IMR-90 (cell line): ENCODE data around the gene CRCP. TPM values are rescaled to one million over a fixed set of nuclear protein-coding genes. Genes with fewer than 3 reads are reported as not detected.
A peak's percentile ranks its signal among the peaks of the same experiment; 100 is the strongest.

Experiments
- ATAC-seq: fragments of 200-7000 bp; cut with Tn5 transposase; 2 replicates; pipeline ENCODE4 v1.9.1; 2020; ENCODE audit warnings: low read depth, mild to moderate bottlenecking, moderate library complexity
- BruUV-seq: library from RNA; stranded (reverse); fragments of 400-500 nt; replicated peaks from 2 replicates; lab custom pipeline; 2021; lab: Mats Ljungman, UMichigan
- CTCF ChIA-PET: fragments of 300-600 bp; formaldehyde crosslinking; extraction: SDS; loops from one replicate; lab custom pipeline; 2021; ENCODE audit warnings: antibody characterized with exemption; lab: Yijun Ruan, JAX
- POLR2A ChIA-PET: fragments of 300-600 bp; sonication (Branson Sonifier 250); formaldehyde crosslinking; loops from one replicate; lab custom pipeline; 2022; ENCODE audit warnings: antibody characterized with exemption; ENCODE audit not compliant: unreplicated experiment; lab: Charles Lee
- DNase-seq: peaks from one replicate; pipeline ENCODE4 v3.0.0; 2013
- H2AFZ ChIP-seq: replicated peaks from 2 replicates; pipeline ENCODE3; 2013; ENCODE audit warnings: low read length, mild to moderate bottlenecking; ENCODE audit not compliant: poor library complexity
- H2AK5ac ChIP-seq: 2 replicates; pipeline ENCODE4 v1.6.1; 2013; ENCODE audit warnings: low read depth, low read length, inconsistent platforms
- H2AK9ac ChIP-seq: replicated peaks from 2 replicates; pipeline ENCODE3; 2013; ENCODE audit warnings: mild to moderate bottlenecking, low read depth, low read length, moderate library complexity; ENCODE audit not compliant: poor library complexity
- H2BK120ac ChIP-seq: 2 replicates; pipeline ENCODE4 v1.6.1; 2013; ENCODE audit warnings: low read depth, low read length, inconsistent platforms
- H2BK15ac ChIP-seq: 3 replicates; pipeline ENCODE4 v1.6.1; 2013; ENCODE audit warnings: low read depth, low read length, inconsistent platforms
- H2BK20ac ChIP-seq: 2 replicates; pipeline ENCODE4 v1.6.1; 2013; ENCODE audit warnings: low read depth, mild to moderate bottlenecking, inconsistent platforms, low read length, moderate library complexity
- H2BK5ac ChIP-seq: 2 replicates; pipeline ENCODE4 v1.6.1; 2013; ENCODE audit warnings: mild to moderate bottlenecking, low read depth, low read length, inconsistent platforms; ENCODE audit not compliant: poor library complexity, severe bottlenecking
- H3K14ac ChIP-seq: replicated peaks from 2 replicates; pipeline ENCODE4 v1.6.1; 2013; ENCODE audit warnings: low read depth, low read length, inconsistent platforms
- H3K18ac ChIP-seq: 2 replicates; pipeline ENCODE4 v1.6.1; 2013; ENCODE audit warnings: low read depth, low read length, control low read depth
- H3K23ac ChIP-seq: 2 replicates; pipeline ENCODE4 v1.6.1; 2013; ENCODE audit warnings: low read depth, low read length, inconsistent platforms
- H3K27ac ChIP-seq: 2 replicates; pipeline ENCODE4 v1.5.1; 2013; ENCODE audit warnings: mild to moderate bottlenecking, control low read depth, low read length; ENCODE audit not compliant: insufficient read depth
- H3K27me3 ChIP-seq: 2 replicates; pipeline ENCODE4 v1.6.1; 2013; ENCODE audit warnings: low read length; ENCODE audit not compliant: control insufficient read depth, insufficient read depth
- H3K36me3 ChIP-seq: 2 replicates; pipeline ENCODE4 v1.6.1; 2013; ENCODE audit warnings: low read length, mixed read lengths; ENCODE audit not compliant: control insufficient read depth, insufficient read depth
- H3K4ac ChIP-seq: 2 replicates; pipeline ENCODE4 v1.6.1; 2013; ENCODE audit warnings: low read depth, low read length, inconsistent platforms
- H3K4me1 ChIP-seq: 2 replicates; pipeline ENCODE4 v1.6.1; 2013; ENCODE audit warnings: low read length, mixed read lengths; ENCODE audit not compliant: control insufficient read depth, insufficient read depth
- H3K4me2 ChIP-seq: 2 replicates; pipeline ENCODE4 v1.6.1; 2013; ENCODE audit warnings: low read depth, mild to moderate bottlenecking, control low read depth, low read length, moderate library complexity
- H3K4me3 ChIP-seq: 2 replicates; pipeline ENCODE4 v1.5.1; 2013; ENCODE audit warnings: low read depth, mild to moderate bottlenecking, control low read depth, low read length, moderate library complexity; ENCODE audit not compliant: insufficient read depth
- H3K56ac ChIP-seq: 2 replicates; pipeline ENCODE4 v1.6.1; 2013; ENCODE audit warnings: low read length, inconsistent platforms; ENCODE audit not compliant: insufficient read depth; ENCODE audit errors: extremely low read depth
- H3K79me1 ChIP-seq, 2 experiments: 2 replicates each; pipeline ENCODE4 v1.6.1; 2013; ENCODE audit warnings: low read length in 2 of 2, inconsistent platforms in 1 of 2, low read depth in 1 of 2
- H3K9ac ChIP-seq: 2 replicates; pipeline ENCODE4 v1.6.1; 2013; ENCODE audit warnings: low read depth, low read length, control low read depth
- H3K9me1 ChIP-seq: 2 replicates; pipeline ENCODE4 v1.6.1; 2013; ENCODE audit warnings: low read length, inconsistent platforms; ENCODE audit not compliant: insufficient read depth
- H3K9me3 ChIP-seq: 2 replicates; pipeline ENCODE4 v1.6.1; 2013; ENCODE audit warnings: low read length; ENCODE audit not compliant: control insufficient read depth, insufficient read depth
- H4K20me1 ChIP-seq: 2 replicates; pipeline ENCODE4 v1.6.1; 2013; ENCODE audit warnings: low read length, inconsistent platforms; ENCODE audit not compliant: insufficient read depth
- H4K5ac ChIP-seq: 2 replicates; pipeline ENCODE4 v1.6.1; 2013; ENCODE audit warnings: mild to moderate bottlenecking, low read depth, low read length, control low read depth
- H4K8ac ChIP-seq, 2 experiments: 2 replicates each; pipeline ENCODE4 v1.6.1; 2013; ENCODE audit warnings: low read depth in 2 of 2, low read length in 2 of 2, control low read depth in 1 of 2, inconsistent platforms in 1 of 2
- H4K91ac ChIP-seq: 2 replicates; pipeline ENCODE4 v1.6.1; 2013; ENCODE audit warnings: low read depth, low read length, inconsistent platforms; ENCODE audit not compliant: insufficient read depth
- MAFK ChIP-seq: IDR thresholded peaks from 2 replicates; pipeline ENCODE4 v1.6.1; 2012; ENCODE audit warnings: low read depth, low read length, improper control_type of control experiment
- MAZ ChIP-seq: IDR thresholded peaks from 2 replicates; pipeline ENCODE4 v1.6.1; 2012; ENCODE audit warnings: low read depth, mild to moderate bottlenecking, low read length, improper control_type of control experiment, moderate library complexity, borderline replicate concordance
- MXI1 ChIP-seq: IDR thresholded peaks from 2 replicates; pipeline ENCODE4 v1.6.1; 2012; ENCODE audit warnings: low read depth, mild to moderate bottlenecking, low read length, moderate library complexity, borderline replicate concordance
- RCOR1 ChIP-seq: IDR thresholded peaks from 2 replicates; pipeline ENCODE4 v1.6.1; 2012; ENCODE audit warnings: mild to moderate bottlenecking, low read length, improper control_type of control experiment; ENCODE audit not compliant: insufficient replicate concordance
- WGBS, 2 experiments: methylation state at CpG; one replicate each; pipeline versions ENCODE4 v1.1.5 to v1.1.7; 2013; ENCODE audit warnings: missing lambda C conversion rate in 2 of 2; ENCODE audit not compliant: insufficient read length in 1 of 2; ENCODE audit errors: extremely low coverage in 2 of 2; 5-methylcytosine and 5-hydroxymethylcytosine counted together
- dilution Hi-C: fragments of 300-500 bp; cut with HindIII; formaldehyde crosslinking; loops from one replicate; pipeline ENCODE4 v1.14.3; 2018; ENCODE audit warnings: low sequenced_read_pairs; ENCODE audit not compliant: unreplicated experiment
- in situ Hi-C: fragments of 300-500 bp; cut with MboI; formaldehyde crosslinking; loops from 3 replicates; pipeline ENCODE4 v1.14.3; 2019; ENCODE audit warnings: low sequenced_read_pairs, inconsistent platforms, mixed read lengths
- intact Hi-C: fragments of 100-400 bp; cut with micrococcal nuclease; formaldehyde crosslinking; loops from 2 replicates; pipeline ENCODE4 v1.10.0; 2022
- polyA plus RNA-seq, 3 experiments: library from polyadenylated mRNA; depleted of rRNA; stranded (reverse); fragments of >200 nt; gene quantifications; 2 replicates each; pipeline ENCODE4 v1.2.3, GENCODE V29; 2012; ENCODE audit warnings: low replicate concordance in 1 of 3
- total RNA-seq: library from RNA; depleted of rRNA; stranded (reverse); fragments of >200 nt; gene quantifications from 2 replicates; pipeline ENCODE4 v1.2.3, GENCODE V29; 2012

CRCP gene
- total and polyA plus RNA-seq, 2 of the 4 experiments (the other 2 are of a cell fraction), result 22.9 to 37.5 TPM

- H3K23ac ChIP-seq, result peak overlapping the region; percentile 83
- H4K8ac ChIP-seq, result peak overlapping the region; percentile 50 to 87
- dilution Hi-C loops, result no loop called here
- ChIA-PET CTCF (no interaction called here), POLR2A (interaction anchor here (0.6 to 0.7 kb wide), 3 partner anchors 23 to 256 kb away, joined by 5 to 13 read pairs (median 12); no protein-coding TSS in a partner anchor)
- H3K9me1 ChIP-seq, result peaks cover 10% of the 10 kb centered on the region
- H2BK120ac ChIP-seq, result peak overlapping the region; percentile 94
- in situ Hi-C loops, result no loop called here
- peak overlapping the region; percentile 93 for H4K5ac ChIP-seq
- H3K4me1 ChIP-seq, result peaks cover 6% of the 10 kb centered on the region
- peak overlapping the region; percentile 95 for H3K4ac ChIP-seq
- intact Hi-C loops, result no loop called here
- peak overlapping the region; percentile 96 for H4K91ac ChIP-seq
- H3K27me3 ChIP-seq, result no peaks in the 10 kb centered on the region
- BruUV-seq, result no TSS peak
- WGBS, 2 experiments, result 3% methylated on average over 10 of the region's 15 CpGs; no CpG with 5 or more reads in 1 of the 2 experiments
- peaks cover 0 to 8% of the 10 kb centered on the region in 2 experiments; a peak in 3 of 4 replicates for H3K79me1 ChIP-seq
- peak overlapping the region; percentile 58 for H2BK20ac ChIP-seq
- no peaks in the 10 kb centered on the region for H4K20me1 ChIP-seq
- DNase-seq (peak; percentile 89), ATAC-seq (peak; percentile 94)
- H3K4me2 ChIP-seq, result peak overlapping the region; percentile 87
- H2AFZ ChIP-seq, result peak overlapping the region; percentile 87
- 0 out of 2 replicates have a peak overlapping the region, but pooled peaks have one; percentile 5 for H3K56ac ChIP-seq
- peak overlapping the region; percentile 43 for H3K4me3 ChIP-seq
- H2AK5ac ChIP-seq, result peak overlapping the region; percentile 72
- H3K9ac ChIP-seq, result peak overlapping the region; percentile 35
- peak overlapping the region; percentile 79 for H3K27ac ChIP-seq
- H3K14ac ChIP-seq, result peak overlapping the region; percentile 82
- H2BK15ac ChIP-seq, result peak overlapping the region; percentile 83; the same call in 2 of the 3 replicates
- H3K9me3 ChIP-seq, result no peaks in the 10 kb centered on the region
- H3K36me3 ChIP-seq, result no peaks in the 10 kb centered on the region
- peak overlapping the region; percentile 88 for H2BK5ac ChIP-seq
- peak overlapping the region; percentile 94 for H2AK9ac ChIP-seq
- TF ChIP-seq MAZ (peak; percentile 59; the same call in 1 of the 2 replicates), MAFK (no peak), RCOR1 (no peak), MXI1 (peak; percentile 14; the same call in 1 of the 2 replicates)
- peak overlapping the region; percentile 87 for H3K18ac ChIP-seq
Measured at GRCh38 chr7:66099551-66100407, 14.9 kb upstream of the CRCP start.
